Uterus (tissue), 2 donors: ENCODE measurements around the gene OSR1.

Experiments
- POLR2A ChIP-seq, 2 donors: fragments of 450-650 bp; IDR thresholded peaks; one replicate each; pipeline ENCODE4 v1.6.1; 2016; ENCODE audit warnings: antibody characterized with exemption in 2 of 2, mild to moderate bottlenecking in 1 of 2, moderate library complexity in 1 of 2
- TF ChIP-seq, protein P1 (sequence below), 4 experiments: fragments of 200-600 bp in 2 of 4; fragments of 450-650 bp in 2 of 4; sonication (generic) in 2 of 4; IDR thresholded peaks; one replicate each; pipeline ENCODE4 v1.5.1; 2016 to 2019; ENCODE audit warnings: antibody characterized with exemption in 4 of 4, mild to moderate bottlenecking in 2 of 4, moderate library complexity in 1 of 4

DNA sequence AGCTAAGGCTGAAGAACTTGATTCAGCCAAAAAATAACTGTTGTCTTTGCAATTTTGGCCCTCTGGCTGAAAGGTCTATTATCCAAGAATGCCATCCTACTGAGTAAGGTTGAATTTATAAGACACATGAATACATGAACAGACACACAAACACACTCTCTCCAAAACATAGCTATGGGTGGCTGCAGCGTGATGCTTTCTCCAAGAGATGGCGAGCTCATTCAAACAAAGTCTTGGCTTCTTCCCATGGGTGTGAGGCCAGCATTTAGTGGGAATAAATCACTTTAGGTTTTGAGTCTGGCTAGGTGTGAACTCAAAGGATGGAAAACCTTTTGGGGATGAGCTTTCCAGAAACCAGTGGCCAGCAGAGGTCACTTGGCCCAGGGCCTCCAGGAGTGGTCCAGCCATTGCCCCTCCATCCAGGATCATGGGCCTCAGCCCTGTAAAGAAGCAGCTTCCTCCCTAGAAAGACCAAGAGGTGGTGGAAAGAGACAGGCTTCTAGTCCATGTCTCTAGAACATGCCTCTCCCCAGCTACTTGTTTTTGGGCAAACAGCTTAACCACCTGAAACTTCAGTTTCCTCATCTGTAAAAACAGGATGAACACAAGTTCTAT lies 11.0 kb upstream of the OSR1 start:
- TF ChIP-seq, protein P1, sequence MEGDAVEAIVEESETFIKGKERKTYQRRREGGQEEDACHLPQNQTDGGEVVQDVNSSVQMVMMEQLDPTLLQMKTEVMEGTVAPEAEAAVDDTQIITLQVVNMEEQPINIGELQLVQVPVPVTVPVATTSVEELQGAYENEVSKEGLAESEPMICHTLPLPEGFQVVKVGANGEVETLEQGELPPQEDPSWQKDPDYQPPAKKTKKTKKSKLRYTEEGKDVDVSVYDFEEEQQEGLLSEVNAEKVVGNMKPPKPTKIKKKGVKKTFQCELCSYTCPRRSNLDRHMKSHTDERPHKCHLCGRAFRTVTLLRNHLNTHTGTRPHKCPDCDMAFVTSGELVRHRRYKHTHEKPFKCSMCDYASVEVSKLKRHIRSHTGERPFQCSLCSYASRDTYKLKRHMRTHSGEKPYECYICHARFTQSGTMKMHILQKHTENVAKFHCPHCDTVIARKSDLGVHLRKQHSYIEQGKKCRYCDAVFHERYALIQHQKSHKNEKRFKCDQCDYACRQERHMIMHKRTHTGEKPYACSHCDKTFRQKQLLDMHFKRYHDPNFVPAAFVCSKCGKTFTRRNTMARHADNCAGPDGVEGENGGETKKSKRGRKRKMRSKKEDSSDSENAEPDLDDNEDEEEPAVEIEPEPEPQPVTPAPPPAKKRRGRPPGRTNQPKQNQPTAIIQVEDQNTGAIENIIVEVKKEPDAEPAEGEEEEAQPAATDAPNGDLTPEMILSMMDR (IDR thresholded peaks at IDR 0.05) = no peak
- TF ChIP-seq POLR2A (IDR thresholded peaks at IDR 0.05) = no peak
